A673 (cell line): ENCODE data around the gene CEP112.

ENCODE experiments used
- CTCF ChIP-seq: fragments of 300-800, 200-600 bp; sonication (generic); conservative IDR thresholded peaks from 2 replicates; pipeline ENCODE4 v1.5.1; 2017; ENCODE audit warnings: low read depth, mild to moderate bottlenecking, antibody characterized with exemption, low read length, moderate library complexity, mixed read lengths
- EZH2 ChIP-seq: fragments of 200-600 bp; sonication (generic); IDR thresholded peaks from 2 replicates; pipeline ENCODE4 v1.6.1; 2017; ENCODE audit warnings: borderline replicate concordance, low read depth, mild to moderate bottlenecking, mixed read lengths, antibody characterized with exemption, low read length; ENCODE audit not compliant: poor library complexity, severe bottlenecking

DNA sequence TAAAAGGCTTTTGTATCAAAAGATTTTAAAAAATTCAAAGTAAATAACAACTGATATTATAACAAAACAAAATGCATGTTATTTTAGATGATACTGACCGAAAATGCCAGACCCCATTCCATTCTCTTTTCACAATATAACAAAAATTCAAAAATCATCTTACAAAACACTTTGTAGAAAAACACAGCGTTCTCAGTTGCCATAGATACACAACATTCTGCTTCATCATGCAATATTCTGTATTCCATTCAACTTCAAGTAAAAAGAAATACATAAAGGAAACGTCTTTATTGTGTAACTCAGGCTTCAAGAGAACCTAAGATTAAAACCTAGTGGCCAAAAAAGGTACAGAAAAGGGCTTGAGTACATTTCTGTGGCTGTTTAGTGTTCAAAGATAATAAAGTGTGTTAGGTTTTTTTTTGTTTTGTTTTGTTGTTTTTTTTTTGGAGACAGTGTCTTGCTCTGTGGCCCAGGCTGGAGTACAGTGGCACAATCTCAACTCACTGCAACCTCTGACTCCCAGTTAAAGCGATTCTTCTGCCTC, 250.5 kb downstream of the CEP112 start:
- TF ChIP-seq CTCF (no peak), EZH2 (no peak)
